GM21529 (cell line): ENCODE data around the gene DEPDC5.

Source experiments
- ATAC-seq: cut with Tn5 transposase; IDR thresholded peaks from one replicate; pipeline ENCODE4 v1.9.1; 2021; ENCODE audit not compliant: unreplicated experiment

The DEPDC5 gene

GRCh38 chr22:31944700-31945442 is 191.1 kb downstream of the DEPDC5 start:
- peak; percentile 20 for ATAC-seq

GRCh38 chr22:31945443-31945855 is 191.6 kb downstream of the DEPDC5 start:
- ATAC-seq: no peak

DNA sequence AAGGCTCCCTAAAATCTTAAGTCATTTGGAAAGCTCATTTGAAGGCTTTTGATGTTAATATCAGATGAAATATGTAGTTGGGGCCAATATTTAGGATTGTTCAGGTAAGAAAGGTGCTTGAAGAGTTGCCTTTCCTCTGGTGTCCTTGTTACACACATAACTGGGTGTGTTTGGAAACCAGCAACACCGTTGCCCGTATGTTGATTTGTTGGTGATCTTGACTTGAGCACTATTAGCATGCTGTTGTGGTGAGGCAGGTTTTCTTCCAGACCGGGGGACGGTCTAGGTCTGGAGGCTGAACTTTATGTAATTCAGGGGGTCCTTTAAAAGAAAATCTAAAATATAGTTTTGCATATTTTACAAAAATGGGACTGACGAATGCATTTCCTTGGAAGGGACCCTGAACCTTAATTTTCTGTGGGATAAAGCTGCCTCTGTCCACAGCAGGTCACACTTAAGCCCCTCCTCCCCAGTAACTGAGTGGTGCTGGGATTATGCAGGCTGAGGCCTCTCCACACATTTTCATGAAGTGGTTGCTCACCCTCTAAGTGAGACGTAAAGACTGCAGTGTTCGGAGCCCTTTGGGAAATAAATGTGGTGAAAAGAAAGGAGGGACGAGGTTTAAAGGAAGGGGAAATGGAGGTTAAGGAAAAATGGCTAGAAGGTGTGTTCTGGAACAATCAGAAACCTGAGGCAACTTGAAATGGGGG is 192.3 kb downstream of the DEPDC5 start:
- ATAC-seq: no peak

GRCh38 chr22:31947296-31947695 is 193.5 kb downstream of the DEPDC5 start:
- no peak for ATAC-seq

GRCh38 chr22:31948002-31948401 is 194.2 kb downstream of the DEPDC5 start:
- ATAC-seq: no peak

- no peak for ATAC-seq
Observed at GRCh38 chr22:31950226-31950625, 196.4 kb downstream of the DEPDC5 start.

DNA sequence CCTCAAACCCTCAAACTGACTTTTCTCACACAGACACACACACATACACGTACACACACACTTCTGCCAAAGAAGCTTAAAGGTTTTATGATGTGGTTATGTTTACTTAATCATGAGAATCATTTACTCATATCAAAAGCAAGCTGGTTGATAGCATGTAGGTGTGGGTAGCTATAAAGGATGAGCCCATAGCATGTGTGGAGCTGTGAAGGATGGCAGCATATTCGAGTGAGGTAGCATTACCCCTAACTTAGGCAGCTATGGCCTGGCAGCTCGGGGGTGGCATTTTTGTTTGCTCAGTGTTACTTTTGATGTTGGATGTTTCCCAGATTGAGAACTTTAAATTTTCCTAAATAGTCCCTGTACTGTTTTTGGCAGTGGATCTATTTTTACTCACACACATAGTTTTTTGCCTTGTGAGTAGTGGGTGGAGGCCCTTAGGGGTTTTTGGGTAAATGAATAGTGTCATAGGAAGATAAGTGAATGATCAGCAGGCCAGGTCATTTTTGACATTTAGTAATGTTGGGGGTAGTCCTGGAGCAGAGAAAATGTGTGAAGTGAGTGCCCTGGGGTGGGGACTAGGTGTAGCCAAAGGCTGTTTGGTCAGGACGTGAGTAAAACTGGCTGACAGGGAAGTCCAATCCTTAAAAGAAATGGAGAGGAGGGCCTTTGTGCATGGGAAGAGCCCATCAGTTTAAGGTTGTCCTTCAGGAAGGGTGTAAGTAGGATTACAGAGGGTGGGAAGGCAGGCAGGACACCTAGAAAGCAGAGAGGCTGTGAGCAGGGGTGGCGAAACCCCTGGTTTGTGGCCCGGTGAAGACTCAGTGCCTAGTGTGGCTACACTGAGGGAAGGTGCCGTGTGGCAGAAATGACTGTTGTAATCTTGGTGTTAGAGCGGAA is 197.6 kb downstream of the DEPDC5 start:
- ATAC-seq: no peak

- no peak for ATAC-seq
Observed at GRCh38 chr22:31952094-31952401, 198.2 kb downstream of the DEPDC5 start.

DNA sequence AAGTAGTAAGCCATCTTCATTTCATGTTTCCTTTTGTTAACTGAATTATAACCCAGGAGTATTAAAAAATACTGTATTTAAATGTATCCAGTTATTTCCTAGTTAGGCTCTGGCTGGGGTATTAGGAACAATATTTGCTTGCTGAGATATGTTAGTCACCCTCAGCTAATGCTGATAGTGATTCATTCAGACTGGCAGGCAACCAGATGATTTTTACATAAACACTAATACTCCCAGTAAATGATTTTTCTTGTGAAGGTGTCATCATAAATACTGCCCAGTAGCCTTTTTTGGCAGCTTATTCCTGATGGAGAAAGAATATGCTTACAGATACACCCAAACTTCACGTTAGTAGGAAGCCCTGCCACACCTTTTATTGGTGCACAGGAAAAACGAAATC is 198.7 kb downstream of the DEPDC5 start:
- ATAC-seq: no peak

DNA sequence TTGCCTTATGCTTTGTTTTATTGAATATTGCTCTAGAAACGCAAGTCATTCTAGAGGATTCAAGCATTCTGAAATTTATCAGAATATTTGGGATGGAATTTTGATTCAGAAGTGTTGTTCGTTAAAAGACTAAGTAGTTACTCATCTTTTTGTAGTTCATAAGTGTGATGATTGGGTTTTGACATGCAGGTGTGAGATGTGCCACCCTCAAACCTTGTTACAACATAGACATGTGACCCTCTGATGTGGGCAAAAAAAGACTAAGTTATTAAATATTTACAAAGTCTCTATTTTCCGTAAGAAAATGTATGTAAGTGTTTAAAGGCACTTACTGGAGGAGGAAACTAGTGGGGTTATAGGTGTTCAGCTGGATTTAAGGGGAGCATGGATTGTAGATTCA is 199.4 kb downstream of the DEPDC5 start:
- no peak for ATAC-seq

GRCh38 chr22:31954535-31955523 is 201.0 kb downstream of the DEPDC5 start:
- no peak for ATAC-seq

- no peak for ATAC-seq
Observed at GRCh38 chr22:31956360-31956759, 202.5 kb downstream of the DEPDC5 start.
